ENCODE measurements around the gene TRIM42.

DNA sequence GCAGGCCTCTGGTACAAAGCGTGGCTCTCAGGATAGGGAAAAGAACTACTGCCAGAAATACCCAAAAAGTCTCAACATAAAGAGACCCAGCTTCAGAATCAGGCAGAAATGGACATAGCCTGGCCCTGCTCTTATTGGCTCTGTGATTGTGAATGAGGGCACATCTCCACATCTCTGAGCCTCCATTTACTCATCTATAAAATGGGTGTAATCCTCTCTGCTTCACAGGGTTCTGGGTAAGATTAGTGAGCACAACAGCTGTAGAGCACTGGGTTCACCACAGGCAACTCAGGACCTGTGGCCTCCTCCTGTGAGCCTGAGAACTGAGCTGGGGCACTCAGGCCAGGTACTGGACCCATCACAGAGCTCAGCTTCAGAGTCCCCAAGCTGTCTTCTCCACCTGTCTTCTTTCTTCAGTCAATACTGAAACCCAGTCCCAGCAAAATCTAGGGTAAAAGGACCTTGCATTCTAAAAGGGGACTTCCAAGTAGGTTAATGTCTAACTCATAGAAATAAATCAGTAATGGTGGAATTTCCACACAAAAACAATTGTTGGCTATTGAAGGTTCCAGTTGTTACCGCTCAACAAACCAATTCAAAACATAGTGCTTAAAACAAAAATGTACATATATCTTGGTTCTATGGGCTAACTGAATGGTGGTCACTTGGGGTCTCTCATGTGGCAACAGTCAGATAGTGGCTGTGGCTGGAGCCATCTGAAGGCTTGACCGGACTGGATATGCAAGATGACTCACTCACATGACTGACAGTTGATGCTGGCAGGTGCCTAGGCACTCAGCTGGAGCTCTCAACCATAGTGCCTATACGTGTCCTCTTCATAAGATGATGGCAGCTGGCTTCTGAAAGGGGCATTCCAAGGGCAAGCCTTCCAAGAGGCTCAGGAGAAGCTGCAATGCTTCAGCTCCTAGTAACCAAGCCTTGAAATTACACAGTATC is 47.3 kb downstream of the TRIM42 start:
- no peak for TF ChIP-seq ESRRG (CRISPR knock-in tag; IDR thresholded peaks at IDR 0.05)
- TF ChIP-seq GLIS3 (CRISPR knock-in tag; IDR thresholded peaks at IDR 0.05) = no peak
- no peak for TF ChIP-seq ZNF8 (CRISPR knock-in tag; IDR thresholded peaks at IDR 0.05)
- TF ChIP-seq ARNTL (CRISPR knock-in tag; IDR thresholded peaks at IDR 0.05; ENCODE audit: borderline replicate concordance, low read depth) = no peak
- TF ChIP-seq RARB (CRISPR knock-in tag; IDR thresholded peaks at IDR 0.05) = no peak
- no peak for TF ChIP-seq ZFP3 (CRISPR knock-in tag; IDR thresholded peaks at IDR 0.05)
- TF ChIP-seq TCF4 (CRISPR knock-in tag; IDR thresholded peaks at IDR 0.05; ENCODE audit: borderline replicate concordance) = no peak
- TF ChIP-seq CSDC2 (CRISPR knock-in tag; IDR thresholded peaks at IDR 0.05) = no peak
- TF ChIP-seq, protein P1, sequence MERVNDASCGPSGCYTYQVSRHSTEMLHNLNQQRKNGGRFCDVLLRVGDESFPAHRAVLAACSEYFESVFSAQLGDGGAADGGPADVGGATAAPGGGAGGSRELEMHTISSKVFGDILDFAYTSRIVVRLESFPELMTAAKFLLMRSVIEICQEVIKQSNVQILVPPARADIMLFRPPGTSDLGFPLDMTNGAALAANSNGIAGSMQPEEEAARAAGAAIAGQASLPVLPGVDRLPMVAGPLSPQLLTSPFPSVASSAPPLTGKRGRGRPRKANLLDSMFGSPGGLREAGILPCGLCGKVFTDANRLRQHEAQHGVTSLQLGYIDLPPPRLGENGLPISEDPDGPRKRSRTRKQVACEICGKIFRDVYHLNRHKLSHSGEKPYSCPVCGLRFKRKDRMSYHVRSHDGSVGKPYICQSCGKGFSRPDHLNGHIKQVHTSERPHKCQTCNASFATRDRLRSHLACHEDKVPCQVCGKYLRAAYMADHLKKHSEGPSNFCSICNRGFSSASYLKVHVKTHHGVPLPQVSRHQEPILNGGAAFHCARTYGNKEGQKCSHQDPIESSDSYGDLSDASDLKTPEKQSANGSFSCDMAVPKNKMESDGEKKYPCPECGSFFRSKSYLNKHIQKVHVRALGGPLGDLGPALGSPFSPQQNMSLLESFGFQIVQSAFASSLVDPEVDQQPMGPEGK (CRISPR knock-in tag; IDR thresholded peaks at IDR 0.05; ENCODE audit: borderline replicate concordance) = no peak
- TF ChIP-seq ISL1 (CRISPR knock-in tag; IDR thresholded peaks at IDR 0.05) = no peak
- TF ChIP-seq CSRNP3 (CRISPR knock-in tag; IDR thresholded peaks at IDR 0.05) = no peak
- no peak for TF ChIP-seq ZFP30 (CRISPR knock-in tag; IDR thresholded peaks at IDR 0.05)
- no peak for TF ChIP-seq PPARA (CRISPR knock-in tag; IDR thresholded peaks at IDR 0.05; ENCODE audit: borderline replicate concordance)
- TF ChIP-seq TOX (CRISPR knock-in tag; IDR thresholded peaks at IDR 0.05; ENCODE audit: borderline replicate concordance) = no peak

Measured in SK-N-SH treated with all-trans-retinoic acid at 6 μM for 48 hours (cell line).